Panc1 (cell line): ENCODE results near the gene CTSS. TPM values are rescaled to one million over a fixed set of nuclear protein-coding genes. Genes with fewer than 3 reads are reported as not detected.

ENCODE experiments used
- total RNA-seq: library from RNA; stranded (reverse); gene quantifications from one replicate; pipeline ENCODE4 v1.2.1, GENCODE V29; 2021; ENCODE audit not compliant: unreplicated experiment

CTSS gene
- total RNA-seq, 1 experiment from 2014 or later = 5.1 TPM

Other genes starting within 250 kb of the CTSS start
- 9.5 TPM for gene ADAMTSL4, start 216.4 kb downstream of the CTSS start, total RNA-seq
- gene MCL1, start 186.2 kb downstream of the CTSS start, total RNA-seq = 126 TPM
- 207 TPM for gene ENSA, start 136.2 kb downstream of the CTSS start, total RNA-seq
- 19.6 TPM for gene GOLPH3L, start 68.6 kb downstream of the CTSS start, total RNA-seq
- gene HORMAD1, start 44.9 kb downstream of the CTSS start, total RNA-seq = not detected
- 4.4 TPM for gene CTSK, start 42.5 kb upstream of the CTSS start, total RNA-seq
- gene ARNT, start 110.8 kb upstream of the CTSS start, total RNA-seq = 36.2 TPM
- not detected for gene CTXND2, start 121.4 kb upstream of the CTSS start, total RNA-seq
- gene SETDB1, start 160.6 kb upstream of the CTSS start, total RNA-seq = 43.3 TPM
- 348 TPM for gene CERS2, start 209.1 kb upstream of the CTSS start, total RNA-seq
- gene ANXA9, start 216.5 kb upstream of the CTSS start, total RNA-seq = 1.2 TPM
- gene MINDY1, start 241.1 kb upstream of the CTSS start, total RNA-seq = 15.8 TPM
- 16.2 TPM for gene PRUNE1, start 242.7 kb upstream of the CTSS start, total RNA-seq